GM12865 (cell line): ENCODE measurements around the gene ADRB2.

Experiments used
- DNase-seq: peaks from one replicate; pipeline ENCODE4 v3.0.0; 2010; ENCODE audit warnings: low read depth
- H3K4me3 ChIP-seq: 2 replicates; pipeline ENCODE4 v1.5.1; 2011; ENCODE audit warnings: mild to moderate bottlenecking, low read depth, low read length, control low read depth
- CTCF ChIP-seq: IDR thresholded peaks from 2 replicates; pipeline ENCODE4 v1.5.1; 2011; ENCODE audit warnings: low read length, control low read depth, low read depth, inconsistent platforms; ENCODE audit not compliant: insufficient read depth; ENCODE audit errors: missing control alignments

ADRB2 gene

DNA sequence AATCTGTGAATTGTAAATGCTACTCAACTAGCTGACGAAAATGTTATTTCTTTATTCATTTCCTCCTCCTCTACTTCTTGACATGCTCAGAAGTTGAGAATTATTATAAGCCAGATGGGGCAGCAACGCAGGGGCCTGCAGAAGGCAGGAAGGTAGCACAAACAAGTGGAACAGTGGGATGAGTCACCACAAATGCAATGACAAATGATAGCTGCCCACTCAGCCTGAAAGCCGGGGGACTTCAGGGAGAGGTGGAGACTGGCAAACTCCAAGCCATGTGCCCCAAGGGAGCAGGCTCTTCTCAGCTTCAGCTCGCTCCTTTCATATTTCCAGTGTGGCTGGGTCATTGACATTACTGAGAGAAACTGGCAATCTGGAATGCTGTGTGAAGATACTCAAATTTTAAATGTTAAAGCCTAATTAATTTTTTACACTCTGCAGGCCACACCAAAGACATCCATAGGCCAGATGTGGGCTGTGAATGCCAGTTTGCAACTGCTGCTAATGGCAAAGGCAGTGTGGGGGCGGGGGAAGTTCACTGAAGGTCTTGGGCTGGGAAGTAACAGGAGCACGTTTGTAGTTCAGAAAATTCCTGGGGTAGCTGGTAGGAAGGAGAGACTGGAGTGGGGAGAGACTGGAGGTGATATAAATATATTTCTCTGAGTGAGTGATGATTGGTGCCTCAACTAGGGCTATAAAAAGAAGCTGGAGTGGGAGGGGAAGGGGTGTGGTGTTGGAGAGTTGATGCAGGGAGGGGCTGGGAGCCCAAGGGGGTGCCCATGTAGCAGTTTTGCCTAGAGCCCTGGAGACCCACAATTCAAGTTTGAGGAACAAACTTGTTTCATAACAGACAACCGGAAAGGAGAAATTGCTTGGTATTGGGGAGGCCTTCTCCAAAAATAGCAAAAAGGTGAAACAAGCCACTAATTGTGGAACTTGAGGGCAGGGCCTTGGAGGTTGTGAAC, 20.8 kb upstream of the ADRB2 start:
- H3K4me3 ChIP-seq: no peak overlapping the region
- TF ChIP-seq CTCF: no peak
- DNase-seq: peak; percentile 76

DNA sequence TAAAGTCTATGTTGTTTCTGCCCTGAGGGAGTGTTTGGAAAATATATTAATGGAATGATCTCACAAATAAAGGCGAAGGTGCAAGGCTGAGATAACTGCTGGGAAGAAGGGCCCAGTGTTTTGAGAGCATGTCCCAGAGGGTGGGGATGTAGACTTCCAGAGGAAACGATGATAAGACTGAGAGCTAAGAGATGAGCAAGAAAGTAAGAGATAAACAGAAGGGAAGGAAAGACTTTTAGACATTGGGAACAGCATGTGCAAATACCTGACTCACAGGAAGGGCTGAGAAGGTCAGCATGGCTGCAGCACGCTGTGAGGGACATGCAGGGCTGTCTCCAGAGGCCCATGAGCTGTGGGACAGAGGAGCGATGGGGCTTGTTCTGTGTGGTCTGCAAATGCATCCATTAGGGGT, 19.9 kb upstream of the ADRB2 start:
- no peak for DNase-seq
- H3K4me3 ChIP-seq: no peak overlapping the region
- TF ChIP-seq CTCF: no peak

GRCh38 chr5:148807851-148808250, 18.6 kb upstream of the ADRB2 start:
- peak; percentile 21 for DNase-seq
- H3K4me3 ChIP-seq: no peak overlapping the region
- TF ChIP-seq CTCF: no peak

- H3K4me3 ChIP-seq: peak overlapping the region; percentile 50
- DNase-seq: peak; percentile 68
- no peak for TF ChIP-seq CTCF
Observed at GRCh38 chr5:148808864-148809642, 17.4 kb upstream of the ADRB2 start.

DNA sequence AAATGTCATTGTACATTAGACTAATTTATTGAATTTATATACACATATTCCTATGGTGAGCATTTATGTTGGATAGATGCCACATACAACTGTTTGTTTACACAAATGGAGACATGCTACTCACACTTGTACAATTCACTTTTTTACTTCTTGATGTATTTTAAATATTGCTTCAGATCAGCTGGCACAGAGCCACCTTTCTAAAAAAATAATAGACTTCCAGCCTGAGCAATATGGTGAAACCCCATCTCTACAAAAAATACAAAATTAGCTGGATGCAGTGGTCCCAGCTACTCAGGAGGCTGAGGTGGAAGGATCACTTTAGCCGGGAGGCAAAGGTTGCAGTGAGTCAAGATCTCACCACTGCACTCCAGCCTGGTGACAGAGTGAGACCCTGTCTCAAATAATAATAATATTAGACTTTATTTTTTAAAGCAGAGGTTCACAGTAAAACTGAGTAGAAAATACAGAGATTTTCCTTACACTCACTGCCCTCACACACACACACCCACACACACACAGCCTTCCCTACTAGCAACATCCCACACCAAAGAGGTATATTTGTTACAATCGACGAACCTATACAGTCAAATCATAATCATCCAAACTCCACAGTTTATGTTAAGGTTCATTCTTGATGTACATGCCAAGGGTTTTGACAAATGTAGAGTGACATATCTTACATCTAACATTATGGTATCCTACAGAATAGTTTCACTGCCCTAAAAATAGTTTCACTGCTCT, 16.5 kb upstream of the ADRB2 start:
- DNase-seq: no peak
- H3K4me3 ChIP-seq: peak overlapping the region; percentile 50

More for the DNA sequence above, 16.5 kb upstream of the ADRB2 start:
- no peak for TF ChIP-seq CTCF
